Measurements from ENCODE around the gene DENND6B. TPM values are rescaled to one million over a fixed set of nuclear protein-coding genes. Genes with fewer than 3 reads are reported as not detected.

Gene DENND6B
- total RNA-seq, 3 donors from 2014 or later (not counting 1 experiment from before 2014, with no cell fraction given), result 3.1 to 5.0 (median 4.5) TPM

DNA sequence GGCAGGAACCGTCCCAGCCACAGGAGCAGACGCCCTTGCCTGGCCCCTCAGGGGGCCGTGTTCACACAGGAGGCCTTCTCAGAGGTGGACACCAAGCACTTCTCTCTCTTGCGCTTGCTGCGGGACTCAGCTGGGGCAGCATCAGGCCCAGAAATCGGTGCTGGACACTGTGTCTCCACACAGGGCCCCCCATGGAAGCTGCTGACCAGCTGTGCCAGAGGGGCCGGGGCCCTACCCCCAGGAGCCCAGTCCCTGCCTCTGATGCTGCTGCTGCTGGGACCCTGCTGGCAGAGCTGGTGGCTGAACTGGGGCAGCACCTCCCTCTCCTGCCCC, 23.3 kb downstream of the DENND6B start:
- Mint-ChIP-seq H3K36me3 (no peaks in the 10 kb centered on the region), H3K4me1 (peaks cover 0 to 5% of the 10 kb centered on the region in 2 donors), H3K27me3 (ENCODE audit: low read depth in 2 of 2) (peaks cover 6 to 21% of the 10 kb centered on the region in 2 donors), H3K4me3 (no peak overlapping the region), H3K27ac (no peak overlapping the region), H3K9me3 (no peaks in the 10 kb centered on the region)
- Histone ChIP-seq H3K4me1 (ENCODE audit: control insufficient read depth, insufficient read depth, low read length) (peaks cover 70% of the 10 kb centered on the region), H3K9me3 (ENCODE audit: control insufficient read depth, insufficient read depth, low read length) (no peaks in the 10 kb centered on the region), H3K27ac (ENCODE audit: low read length) (peak overlapping the region; percentile 52), H3K27me3 (ENCODE audit: control insufficient read depth, insufficient read depth, low read length) (peaks cover 15% of the 10 kb centered on the region), H3K4me3 (ENCODE audit: low read length) (no peak overlapping the region), H3K36me3 (ENCODE audit: control insufficient read depth, insufficient read depth, low read length) (no peaks in the 10 kb centered on the region)
- TF ChIP-seq, protein P1, sequence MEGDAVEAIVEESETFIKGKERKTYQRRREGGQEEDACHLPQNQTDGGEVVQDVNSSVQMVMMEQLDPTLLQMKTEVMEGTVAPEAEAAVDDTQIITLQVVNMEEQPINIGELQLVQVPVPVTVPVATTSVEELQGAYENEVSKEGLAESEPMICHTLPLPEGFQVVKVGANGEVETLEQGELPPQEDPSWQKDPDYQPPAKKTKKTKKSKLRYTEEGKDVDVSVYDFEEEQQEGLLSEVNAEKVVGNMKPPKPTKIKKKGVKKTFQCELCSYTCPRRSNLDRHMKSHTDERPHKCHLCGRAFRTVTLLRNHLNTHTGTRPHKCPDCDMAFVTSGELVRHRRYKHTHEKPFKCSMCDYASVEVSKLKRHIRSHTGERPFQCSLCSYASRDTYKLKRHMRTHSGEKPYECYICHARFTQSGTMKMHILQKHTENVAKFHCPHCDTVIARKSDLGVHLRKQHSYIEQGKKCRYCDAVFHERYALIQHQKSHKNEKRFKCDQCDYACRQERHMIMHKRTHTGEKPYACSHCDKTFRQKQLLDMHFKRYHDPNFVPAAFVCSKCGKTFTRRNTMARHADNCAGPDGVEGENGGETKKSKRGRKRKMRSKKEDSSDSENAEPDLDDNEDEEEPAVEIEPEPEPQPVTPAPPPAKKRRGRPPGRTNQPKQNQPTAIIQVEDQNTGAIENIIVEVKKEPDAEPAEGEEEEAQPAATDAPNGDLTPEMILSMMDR (IDR thresholded peaks at IDR 0.05), result no peak
- DNase-seq (no peak), ATAC-seq (no peak)
- intact Hi-C loops (cut with micrococcal nuclease), result no loop called here
- 47% methylated on average over 7 of the region's 7 CpGs for WGBS (ENCODE audit: insufficient coverage)

GRCh38 chr22:50302564-50302963, 24.2 kb downstream of the DENND6B start:
- no peak overlapping the region for H3K4me3 Mint-ChIP-seq
- H3K9me3 Mint-ChIP-seq, result no peaks in the 10 kb centered on the region
- Histone ChIP-seq H3K27me3 (ENCODE audit: control insufficient read depth, insufficient read depth, low read length) (peaks cover 15% of the 10 kb centered on the region), H3K9me3 (ENCODE audit: control insufficient read depth, insufficient read depth, low read length) (no peaks in the 10 kb centered on the region), H3K36me3 (ENCODE audit: control insufficient read depth, insufficient read depth, low read length) (no peaks in the 10 kb centered on the region), H3K4me3 (ENCODE audit: low read length) (no peak overlapping the region), H3K4me1 (ENCODE audit: control insufficient read depth, insufficient read depth, low read length) (peaks cover 62% of the 10 kb centered on the region), H3K27ac (ENCODE audit: low read length) (no peak overlapping the region)
- intact Hi-C loops (cut with micrococcal nuclease), result no loop called here
- peaks cover 6 to 26% of the 10 kb centered on the region in 2 donors for H3K27me3 Mint-ChIP-seq (ENCODE audit: low read depth in 2 of 2)
- H3K4me1 Mint-ChIP-seq, result peaks cover 0 to 5% of the 10 kb centered on the region in 2 donors
- no peak overlapping the region for H3K27ac Mint-ChIP-seq
- TF ChIP-seq, protein P1 (IDR thresholded peaks at IDR 0.05), result no peak
- no peak for ATAC-seq
- 67% methylated on average over 5 of the region's 5 CpGs for WGBS (ENCODE audit: insufficient coverage)
- H3K36me3 Mint-ChIP-seq, result no peaks in the 10 kb centered on the region
- DNase-seq, result no peak

- TF ChIP-seq, protein P1 (IDR thresholded peaks at IDR 0.05), result no peak
- intact Hi-C loops (cut with micrococcal nuclease), result no loop called here
- H3K9me3 Mint-ChIP-seq, result no peaks in the 10 kb centered on the region
- peaks cover 15% of the 10 kb centered on the region for H3K27me3 ChIP-seq (ENCODE audit: control insufficient read depth, insufficient read depth, low read length)
- H3K27me3 Mint-ChIP-seq (ENCODE audit: low read depth in 2 of 2), result peaks cover 6 to 29% of the 10 kb centered on the region in 2 donors
- H3K4me1 Mint-ChIP-seq, result peaks cover 0 to 5% of the 10 kb centered on the region in 2 donors
- no peak overlapping the region for H3K27ac Mint-ChIP-seq
- H3K36me3 ChIP-seq (ENCODE audit: control insufficient read depth, insufficient read depth, low read length), result no peaks in the 10 kb centered on the region
- H3K4me3 ChIP-seq (ENCODE audit: low read length), result no peak overlapping the region
- 55% methylated on average over 9 of the region's 9 CpGs for WGBS (ENCODE audit: insufficient coverage)
- no peak overlapping the region for H3K27ac ChIP-seq (ENCODE audit: low read length)
- H3K9me3 ChIP-seq (ENCODE audit: control insufficient read depth, insufficient read depth, low read length), result no peaks in the 10 kb centered on the region
- ATAC-seq (peak in 2 of 3 donors; percentile 16 to 27), DNase-seq (no peak)
- no peak overlapping the region for H3K4me3 Mint-ChIP-seq
- no peaks in the 10 kb centered on the region for H3K36me3 Mint-ChIP-seq
- peaks cover 62% of the 10 kb centered on the region for H3K4me1 ChIP-seq (ENCODE audit: control insufficient read depth, insufficient read depth, low read length)
Measured at GRCh38 chr22:50302041-50302541, 24.7 kb downstream of the DENND6B start.

- H3K4me1 Mint-ChIP-seq, result peaks cover 0 to 5% of the 10 kb centered on the region in 2 donors
- ATAC-seq, result no peak
- no peaks in the 10 kb centered on the region for H3K36me3 Mint-ChIP-seq
Measured at GRCh38 chr22:50301581-50301991, 25.2 kb downstream of the DENND6B start.

More at GRCh38 chr22:50301581-50301991, 25.2 kb downstream of the DENND6B start:
- intact Hi-C loops (cut with micrococcal nuclease), result no loop called here
- Mint-ChIP-seq H3K27ac (no peak overlapping the region), H3K4me3 (no peak overlapping the region), H3K9me3 (no peaks in the 10 kb centered on the region), H3K27me3 (ENCODE audit: low read depth in 2 of 2) (peaks cover 6 to 29% of the 10 kb centered on the region in 2 donors)
- H3K4me1 ChIP-seq (ENCODE audit: control insufficient read depth, insufficient read depth, low read length), result peaks cover 59% of the 10 kb centered on the region
- H3K9me3 ChIP-seq (ENCODE audit: control insufficient read depth, insufficient read depth, low read length), result no peaks in the 10 kb centered on the region
- 66% methylated on average over 17 of the region's 17 CpGs for WGBS (ENCODE audit: insufficient coverage)
- TF ChIP-seq, protein P1 (IDR thresholded peaks at IDR 0.05), result no peak
- H3K4me3 ChIP-seq (ENCODE audit: low read length), result no peak overlapping the region
- no peak for DNase-seq
- no peak overlapping the region for H3K27ac ChIP-seq (ENCODE audit: low read length)
- no peaks in the 10 kb centered on the region for H3K36me3 ChIP-seq (ENCODE audit: control insufficient read depth, insufficient read depth, low read length)
- peaks cover 12% of the 10 kb centered on the region for H3K27me3 ChIP-seq (ENCODE audit: control insufficient read depth, insufficient read depth, low read length)

Measured in natural killer cell (primary cell).